GM21528 (cell line): ENCODE results near the gene PPP1R13B.

Source experiments
- ATAC-seq: cut with Tn5 transposase; IDR thresholded peaks from one replicate; pipeline ENCODE4 v1.9.1; 2021; ENCODE audit warnings: mild to moderate bottlenecking, moderate library complexity; ENCODE audit not compliant: unreplicated experiment, low FRiP score

Gene PPP1R13B

DNA sequence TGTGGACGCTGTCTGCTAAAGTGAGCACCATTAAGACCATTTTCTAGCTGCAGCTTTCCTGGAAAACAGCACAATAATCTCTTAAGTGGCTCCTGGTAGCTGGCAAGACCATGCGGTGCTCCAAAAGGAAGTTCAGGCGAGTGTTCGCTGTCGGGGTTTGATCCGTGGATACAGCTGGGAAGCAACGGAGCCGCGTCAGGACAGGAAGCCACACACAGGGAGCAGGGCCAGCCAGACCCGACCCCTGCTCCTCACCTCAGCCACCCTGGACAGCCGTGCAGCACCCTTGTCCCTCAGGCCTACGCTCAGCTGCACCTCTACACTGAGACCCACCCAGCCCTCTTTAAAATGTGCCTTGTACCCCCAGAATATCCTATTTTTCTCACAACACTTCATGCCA lies 112.4 kb downstream of the PPP1R13B start:
- no peak for ATAC-seq

GRCh38 chr14:103734081-103734888 lies 113.1 kb downstream of the PPP1R13B start:
- no peak for ATAC-seq

GRCh38 chr14:103733651-103734050 lies 113.7 kb downstream of the PPP1R13B start:
- no peak for ATAC-seq

DNA sequence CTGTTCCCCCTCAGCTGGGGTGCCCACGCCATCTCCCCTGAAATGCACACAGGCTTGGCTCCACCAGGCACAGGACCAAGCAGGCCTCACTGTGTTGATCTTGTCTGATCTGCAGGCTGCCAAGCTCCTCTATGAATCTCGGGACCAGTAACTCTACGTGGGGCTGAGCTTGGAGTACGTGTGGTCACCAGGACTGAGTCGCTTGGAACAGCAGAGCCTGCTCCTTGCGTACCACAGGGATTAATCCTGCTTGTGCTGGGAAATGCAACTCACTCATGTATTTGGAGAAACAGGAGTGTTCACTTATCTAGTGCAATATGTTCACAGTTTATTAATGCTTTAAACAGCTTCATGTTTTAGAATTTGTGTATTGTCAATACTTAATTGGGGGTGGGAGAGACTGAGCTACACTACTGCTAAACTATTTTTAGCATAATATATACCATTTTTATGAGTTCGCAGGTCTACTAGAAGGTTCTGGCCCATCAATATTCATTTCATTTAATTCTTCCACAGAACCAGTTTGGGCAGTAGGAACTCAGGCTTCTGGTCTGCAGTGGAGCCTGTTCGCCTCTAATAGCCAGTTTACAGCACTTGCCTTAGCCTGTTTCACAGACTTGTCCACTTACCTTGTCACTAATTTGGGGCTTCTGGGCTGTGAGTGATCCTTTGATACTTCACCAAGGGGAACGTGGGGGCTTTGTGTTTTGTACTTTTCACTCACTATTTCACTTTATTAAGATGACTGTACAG lies 114.3 kb downstream of the PPP1R13B start:
- no peak for ATAC-seq

GRCh38 chr14:103731916-103732867 lies 115.2 kb downstream of the PPP1R13B start:
- no peak for ATAC-seq

DNA sequence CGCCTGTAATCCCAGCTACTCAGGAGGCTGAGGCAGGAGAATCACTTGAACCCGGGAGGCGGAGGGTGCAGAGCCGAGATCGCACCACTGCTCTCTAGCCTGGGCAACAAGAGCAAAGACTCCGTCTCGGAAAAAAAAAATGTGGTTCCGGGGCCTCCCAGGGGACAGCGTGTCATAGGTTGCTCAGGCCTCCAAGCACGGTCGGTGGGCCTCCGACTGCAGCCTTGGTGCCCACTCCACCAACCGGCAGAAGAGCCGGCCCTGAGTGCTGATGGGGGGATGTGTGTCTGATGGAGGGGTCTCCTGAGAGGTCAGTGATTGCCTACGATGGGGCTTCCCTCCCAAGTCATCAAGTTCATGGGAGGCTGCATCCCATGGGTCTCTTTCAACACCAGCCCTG lies 115.9 kb downstream of the PPP1R13B start:
- ATAC-seq = no peak

DNA sequence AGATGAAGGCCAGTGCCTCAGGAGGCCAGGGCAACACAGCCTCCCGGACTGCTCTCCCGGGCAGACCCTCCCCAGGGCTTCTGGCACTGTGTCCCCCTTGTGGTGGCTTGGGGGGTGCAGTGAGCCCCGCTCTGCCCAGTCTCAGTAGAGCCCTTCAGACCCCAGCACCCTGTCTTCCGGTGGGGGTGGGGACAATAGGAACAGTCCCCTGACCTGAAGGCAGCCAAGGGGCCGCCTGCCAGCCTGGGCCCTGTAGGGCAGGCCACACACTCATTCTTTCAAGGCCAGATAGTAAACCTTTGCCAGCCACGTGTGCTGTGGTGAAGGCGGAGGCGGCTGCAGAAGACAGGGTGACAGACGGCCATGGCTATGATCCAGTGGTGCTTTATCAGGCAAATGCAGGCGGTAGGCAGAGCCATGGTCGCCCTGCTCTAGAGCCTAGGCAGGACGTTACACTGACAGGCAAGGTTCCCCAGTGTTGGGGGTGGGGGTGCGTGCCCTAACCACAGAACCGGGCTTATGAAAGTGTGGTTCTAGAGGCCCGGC lies 116.8 kb downstream of the PPP1R13B start:
- no peak for ATAC-seq

DNA sequence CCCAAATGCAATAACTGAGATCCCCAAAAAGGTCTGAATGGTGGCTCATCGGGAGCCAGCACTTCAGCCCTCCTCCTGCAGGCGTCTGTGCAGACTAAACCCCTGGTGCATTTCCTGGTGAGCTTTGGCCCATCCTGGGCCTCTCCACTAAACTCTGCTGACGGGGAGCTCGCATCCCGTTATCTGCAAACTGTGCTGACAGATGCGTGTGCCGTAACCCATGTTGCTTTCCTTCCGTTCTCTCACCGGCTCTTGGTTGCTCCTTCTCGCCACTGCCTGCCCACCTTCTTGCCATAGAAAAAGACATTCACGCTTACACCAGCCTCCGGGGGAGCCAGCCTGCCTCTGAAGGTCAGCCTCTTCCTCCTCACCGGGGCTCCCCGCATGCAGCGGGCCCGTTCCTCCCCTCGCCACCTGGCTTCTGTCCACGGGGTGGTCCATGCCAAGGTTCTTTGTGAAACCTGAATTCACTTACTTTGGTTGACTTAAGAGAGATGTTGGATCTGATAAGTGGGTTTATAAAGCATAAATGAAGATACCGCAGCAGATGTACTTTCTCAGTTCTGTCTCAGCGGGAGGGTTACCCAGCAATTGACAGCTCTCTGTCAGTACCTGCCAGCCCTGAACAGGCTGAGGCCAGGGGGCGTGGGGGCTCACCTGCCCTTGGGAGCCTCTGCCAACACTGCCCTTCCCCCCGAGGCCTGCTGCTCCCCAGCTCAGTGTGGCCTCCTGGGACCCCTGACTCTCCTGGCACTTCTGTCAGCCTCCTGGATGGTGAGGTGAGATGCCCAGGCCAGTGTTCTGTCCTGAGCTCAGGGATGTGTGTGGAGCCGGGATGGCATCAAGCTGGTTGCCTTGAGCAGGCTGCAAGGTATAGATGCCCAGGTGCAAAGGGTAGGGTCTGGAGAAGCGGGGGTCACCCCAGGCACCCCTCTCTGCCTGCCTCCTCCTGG lies 117.6 kb downstream of the PPP1R13B start:
- ATAC-seq = no peak

DNA sequence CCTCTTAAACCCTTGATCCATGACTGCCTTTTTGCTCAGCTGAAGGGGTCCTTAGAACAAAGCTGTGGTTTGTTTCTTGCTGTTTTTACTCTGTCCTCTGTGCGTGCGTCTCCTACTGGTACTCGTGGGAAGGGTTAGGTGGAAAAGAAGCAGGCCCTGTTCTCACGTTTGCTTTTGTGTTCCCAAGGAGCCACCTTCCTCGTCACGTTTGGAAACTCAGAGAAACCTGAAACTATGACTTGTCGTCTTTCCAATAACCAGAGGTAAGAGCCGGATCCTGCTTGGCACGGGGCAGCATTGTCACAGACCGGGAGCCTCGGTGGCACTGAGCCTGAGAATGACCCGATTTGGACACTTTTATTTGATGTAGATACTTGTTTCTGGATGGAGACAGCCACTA lies 118.7 kb downstream of the PPP1R13B start:
- ATAC-seq = no peak

- ATAC-seq = no peak
These were observed 119.2 kb downstream of the PPP1R13B start for GRCh38 chr14:103728141-103728540.

GRCh38 chr14:103727313-103727980 lies 119.9 kb downstream of the PPP1R13B start:
- no peak for ATAC-seq

GRCh38 chr14:103726474-103726873 lies 120.9 kb downstream of the PPP1R13B start:
- ATAC-seq = no peak

GRCh38 chr14:103725739-103726395 lies 121.5 kb downstream of the PPP1R13B start:
- ATAC-seq = no peak

- ATAC-seq = no peak
These were observed 122.2 kb downstream of the PPP1R13B start for GRCh38 chr14:103725001-103725682.

GRCh38 chr14:103724116-103724515 lies 123.3 kb downstream of the PPP1R13B start:
- ATAC-seq = no peak

GRCh38 chr14:103723748-103724081 lies 123.7 kb downstream of the PPP1R13B start:
- ATAC-seq = no peak

GRCh38 chr14:103721334-103722120 lies 125.8 kb downstream of the PPP1R13B start:
- ATAC-seq = no peak
